Body of pancreas (tissue), 4 donors: ENCODE results near the gene IP6K3. TPM values are rescaled to one million over a fixed set of nuclear protein-coding genes. Genes with fewer than 3 reads are reported as not detected.

Experiments
- ATAC-seq: fragments of 150-250 bp; one replicate; pipeline ENCODE4 v1.9.1; 2016
- DNase-seq, 4 donors: peaks; one replicate each; pipeline ENCODE4 v3.0.0-alpha.2; 2019
- H3K27ac ChIP-seq, 4 donors: fragments of 200-600 bp; sonication (generic); 1 replicate in 3 of 4; 2 replicates in 1 of 4; pipeline versions ENCODE4 v1.5.1 to v1.6.1; 2016 to 2019; ENCODE audit warnings: mild to moderate bottlenecking in 1 of 4, mixed read lengths in 1 of 4, moderate library complexity in 1 of 4
- H3K27me3 ChIP-seq, 2 donors: fragments of 200-600 bp; sonication (generic); one replicate each; pipeline ENCODE4 v1.6.0; 2016; ENCODE audit warnings: mild to moderate bottlenecking in 1 of 2
- H3K36me3 ChIP-seq, 2 donors: fragments of 200-600 bp; sonication (generic); replicated peaks in 1 of 2; 2 replicates each; pipeline ENCODE4 v1.5.1; 2016; ENCODE audit warnings: low read depth in 2 of 2; ENCODE audit not compliant: insufficient read depth in 1 of 2
- H3K4me1 ChIP-seq: fragments of 200-600 bp; sonication (generic); one replicate; pipeline ENCODE4 v1.6.0; 2016
- H3K4me3 ChIP-seq, 2 donors: fragments of 200-600 bp; sonication (generic); 1 replicate in 1 of 2; 2 replicates in 1 of 2; pipeline ENCODE4 v1.5.1; 2016 to 2019
- H3K9me3 ChIP-seq, 3 donors: fragments of 200-600 bp; sonication (generic); 1 replicate in 2 of 3; 2 replicates in 1 of 3; pipeline ENCODE4 v1.5.1; 2016
- CTCF ChIP-seq, 7 experiments: fragments of 450-650 bp in 4 of 7; fragments of 200-600 bp in 3 of 7; sonication (generic) in 3 of 7; IDR thresholded peaks; one replicate each; pipeline ENCODE4 v1.5.1; 2016 to 2019; ENCODE audit warnings: antibody characterized with exemption in 7 of 7
- POLR2A ChIP-seq, 3 donors: fragments of 450-650 bp; IDR thresholded peaks; one replicate each; pipeline ENCODE4 v1.6.1; 2016; ENCODE audit warnings: antibody characterized with exemption in 3 of 3, mild to moderate bottlenecking in 2 of 3
- WGBS, 2 donors: methylation state at CpG; one replicate each; pipeline ENCODE4 v1.1.5; 2017; 5-methylcytosine and 5-hydroxymethylcytosine counted together
- intact Hi-C: fragments of 100-400 bp; cut with DNase I; formaldehyde crosslinking; loops from one replicate; pipeline ENCODE4 v1.15.1; 2023
- total RNA-seq, 2 donors: library from RNA; depleted of rRNA; stranded (reverse); fragments of >200 nt; gene quantifications; one replicate each; pipeline ENCODE4 v1.1.0, GENCODE V29; 2016

The IP6K3 gene
- total RNA-seq, 2 donors from 2014 or later, result not detected

GRCh38 chr6:33686225-33686924 lies 60.3 kb downstream of the IP6K3 start:
- H3K36me3 ChIP-seq, result peaks cover 0 to 12% of the 10 kb centered on the region in 2 donors
- H3K27me3 ChIP-seq, result no peaks in the 10 kb centered on the region
- H3K9me3 ChIP-seq, result no peaks in the 10 kb centered on the region
- ATAC-seq (no peak), DNase-seq (no peak)
- intact Hi-C loops, result no loop called here
- no peaks in the 10 kb centered on the region for H3K4me1 ChIP-seq
- TF ChIP-seq POLR2A (IDR thresholded peaks at IDR 0.05), result no peak
- no peak for TF ChIP-seq CTCF (IDR thresholded peaks at IDR 0.05)
- H3K4me3 ChIP-seq, result no peak overlapping the region
- H3K27ac ChIP-seq, result no peak overlapping the region
- WGBS, 2 donors, result 67 to 75% methylated on average over 3 to 6 of the region's 6 CpGs

- H3K36me3 ChIP-seq, result peaks cover 0 to 12% of the 10 kb centered on the region in 2 donors
- intact Hi-C loops, result no loop called here
- WGBS, 2 donors, result 87 to 95% methylated on average over 11 to 38 of the region's 38 CpGs
Measured at GRCh38 chr6:33685411-33686224, 61.1 kb downstream of the IP6K3 start.

GRCh38 chr6:33684983-33685382 lies 61.7 kb downstream of the IP6K3 start:
- no peak for DNase-seq
- WGBS, 2 donors, result 91 to 98% methylated on average over 7 of the region's 7 CpGs

More at GRCh38 chr6:33685411-33686224, 61.1 kb downstream of the IP6K3 start:
- ATAC-seq (no peak), DNase-seq (no peak)
- no peaks in the 10 kb centered on the region for H3K9me3 ChIP-seq
- H3K27me3 ChIP-seq, result no peaks in the 10 kb centered on the region
- no peak overlapping the region for H3K4me3 ChIP-seq
- TF ChIP-seq CTCF (IDR thresholded peaks at IDR 0.05), result no peak
- no peak for TF ChIP-seq POLR2A (IDR thresholded peaks at IDR 0.05)
- no peak overlapping the region for H3K27ac ChIP-seq
- no peaks in the 10 kb centered on the region for H3K4me1 ChIP-seq

GRCh38 chr6:33684428-33684896 lies 62.2 kb downstream of the IP6K3 start:
- ATAC-seq, result no peak
- Histone ChIP-seq H3K36me3 (peaks cover 0 to 14% of the 10 kb centered on the region in 2 donors), H3K4me3 (no peak overlapping the region), H3K27ac (no peak overlapping the region), H3K9me3 (no peaks in the 10 kb centered on the region), H3K27me3 (no peaks in the 10 kb centered on the region), H3K4me1 (no peaks in the 10 kb centered on the region)
- TF ChIP-seq POLR2A (IDR thresholded peaks at IDR 0.05), result no peak
- TF ChIP-seq CTCF (IDR thresholded peaks at IDR 0.05), result no peak
- DNase-seq, result no peak
- intact Hi-C loops, result no loop called here
- 88 to 91% methylated on average over 15 of the region's 16 CpGs for WGBS, 2 donors

More at GRCh38 chr6:33684983-33685382, 61.7 kb downstream of the IP6K3 start:
- H3K36me3 ChIP-seq, result peaks cover 0 to 12% of the 10 kb centered on the region in 2 donors
- H3K4me3 ChIP-seq, result no peak overlapping the region
- intact Hi-C loops, result no loop called here
- H3K4me1 ChIP-seq, result no peaks in the 10 kb centered on the region
- TF ChIP-seq CTCF (IDR thresholded peaks at IDR 0.05), result no peak
- no peak for TF ChIP-seq POLR2A (IDR thresholded peaks at IDR 0.05)
- H3K27me3 ChIP-seq, result no peaks in the 10 kb centered on the region
- no peak overlapping the region for H3K27ac ChIP-seq
- no peaks in the 10 kb centered on the region for H3K9me3 ChIP-seq
- ATAC-seq, result no peak
